ENCODE data around the gene GPA33.

GRCh38 chr1:167100730-167101129 lies 10.6 kb upstream of the GPA33 start:
- no peak for TF ChIP-seq CTCF (IDR thresholded peaks at IDR 0.05)
- TF ChIP-seq REST (IDR thresholded peaks at IDR 0.05): no peak
- no peak for TF ChIP-seq POLR2AphosphoS2 (conservative IDR thresholded peaks at IDR 0.05; ENCODE audit: low read length)
- no peak for TF ChIP-seq ELK1 (IDR thresholded peaks at IDR 0.05; ENCODE audit: low read depth, low read length)
- no peak for TF ChIP-seq POLR2A (IDR thresholded peaks at IDR 0.05; ENCODE audit: low read length)
- TF ChIP-seq EHMT2 (IDR thresholded peaks at IDR 0.05; ENCODE audit: low read depth): no peak
- no peak for TF ChIP-seq ESRRA (IDR thresholded peaks at IDR 0.05; ENCODE audit: borderline replicate concordance, low read length)
- TF ChIP-seq MYC (IDR thresholded peaks at IDR 0.05; ENCODE audit: borderline replicate concordance, low read length): no peak
